GM12878 (cell line): ENCODE results near the gene PRIM1. TPM values are rescaled to one million over a fixed set of nuclear protein-coding genes. Genes with fewer than 3 reads are reported as not detected.
A peak's percentile ranks its signal among the peaks of the same experiment; 100 is the strongest.
"Not testable (repeated sequence)": the region's sequence is repeated elsewhere in the genome, so short reads cannot be mapped to it uniquely, and the experiment has no call there.

ENCODE experiments used
- ATAC-seq: fragments of 200-7000 bp; cut with Tn5 transposase; 3 replicates; pipeline ENCODE4 v1.9.1; 2020; ENCODE audit warnings: mild to moderate bottlenecking, moderate library complexity
- BruUV-seq: library from RNA; stranded (reverse); fragments of 400-500 nt; replicated peaks from 2 replicates; lab custom pipeline; 2021; lab: Mats Ljungman, UMichigan
- CTCF ChIA-PET: fragments of 300-600 bp; sonication (Branson Sonifier 250); formaldehyde crosslinking; extraction: SDS; loops from one replicate; lab custom pipeline; 2021; ENCODE audit warnings: inconsistent platforms; lab: Yijun Ruan, JAX
- POLR2A ChIA-PET: fragments of 350-600 bp; formaldehyde crosslinking; extraction: SDS; loops from one replicate; lab custom pipeline; 2021; ENCODE audit warnings: inconsistent platforms; lab: Charles Lee
- RAD21 ChIA-PET: fragments of 300-600 bp; sonication (Branson Sonifier 250); formaldehyde crosslinking; loops from one replicate; lab custom pipeline; 2023; ENCODE audit warnings: antibody characterized with exemption; ENCODE audit not compliant: unreplicated experiment; lab: Charles Lee
- SMC1A ChIA-PET: fragments of 300-600 bp; sonication (Branson Sonifier 250); formaldehyde crosslinking; loops from one replicate; lab custom pipeline; 2023; ENCODE audit not compliant: unreplicated experiment, uncharacterized antibody; lab: Charles Lee
- DNase-seq: peaks from one replicate; pipeline ENCODE4 v3.0.0-alpha.2; 2011; ENCODE audit warnings: low read depth, low spot score
- FAIRE-seq: peaks from 3 replicates; lab custom pipeline; 2011; peaks lifted over from hg19 to GRCh38; lab: Jason Lieb, UNC
- H2AFZ ChIP-seq: 2 replicates; pipeline ENCODE4 v1.6.0; 2011; ENCODE audit warnings: low read depth, low read length, control low read depth; ENCODE audit not compliant: control insufficient read depth
- H3K27ac ChIP-seq: 2 replicates; pipeline ENCODE4 v1.5.1; 2011; ENCODE audit warnings: control low read depth; ENCODE audit not compliant: control insufficient read depth, insufficient read depth
- H3K27me3 ChIP-seq, 2 experiments: replicated peaks in 1 of 2; 2 replicates each; pipeline versions ENCODE4 v1.6.0 to v1.6.1; 2011; ENCODE audit warnings: low read length in 1 of 2; ENCODE audit not compliant: control insufficient read depth in 2 of 2, insufficient read depth in 2 of 2
- H3K36me3 ChIP-seq, 2 experiments: 2 replicates each; pipeline ENCODE4 v1.5.1; 2011; ENCODE audit warnings: low read length in 1 of 2; ENCODE audit not compliant: control insufficient read depth in 2 of 2, insufficient read depth in 2 of 2
- H3K4me1 ChIP-seq: 2 replicates; pipeline ENCODE4 v1.6.1; 2011; ENCODE audit warnings: mild to moderate bottlenecking, low read length, moderate library complexity, mixed read lengths; ENCODE audit not compliant: control insufficient read depth, insufficient read depth
- H3K4me2 ChIP-seq: 2 replicates; pipeline ENCODE4 v1.6.0; 2011; ENCODE audit warnings: control low read depth; ENCODE audit not compliant: control insufficient read depth, insufficient read depth
- H3K4me3 ChIP-seq: fragments of 200-600 bp; sonication (generic); 2 replicates; pipeline ENCODE4 v1.5.1; 2016
- H3K79me2 ChIP-seq: 2 replicates; pipeline ENCODE4 v1.6.0; 2011; ENCODE audit warnings: low read length; ENCODE audit not compliant: control insufficient read depth, insufficient read depth
- H3K9ac ChIP-seq: 2 replicates; pipeline ENCODE4 v1.8.0; 2011; ENCODE audit warnings: low read length, control low read depth, mixed read lengths; ENCODE audit not compliant: control insufficient read depth, insufficient read depth
- H3K9me3 ChIP-seq: replicated peaks from 3 replicates; pipeline ENCODE4 v1.5.1; 2011; ENCODE audit warnings: mild to moderate bottlenecking, low read length; ENCODE audit not compliant: control insufficient read depth, insufficient read depth
- H4K20me1 ChIP-seq: 2 replicates; pipeline ENCODE4 v1.6.0; 2011; ENCODE audit not compliant: control insufficient read depth, insufficient read depth
- JUND ChIP-seq: IDR thresholded peaks from 2 replicates; pipeline ENCODE4 v1.6.1; 2012; ENCODE audit warnings: low read depth, mild to moderate bottlenecking, low read length, improper control_type of control experiment, moderate library complexity
- MLLT1 ChIP-seq: fragments of 450-650 bp; IDR thresholded peaks from 2 replicates; pipeline ENCODE4 v1.6.1; 2016; ENCODE audit warnings: mild to moderate bottlenecking
- SPI1 ChIP-seq: IDR thresholded peaks from 2 replicates; pipeline ENCODE4 v1.6.1; 2011; ENCODE audit warnings: low read depth, mild to moderate bottlenecking, low read length, moderate library complexity, borderline replicate concordance; ENCODE audit not compliant: insufficient read depth
- WGBS: methylation state at CpG from one replicate; pipeline ENCODE4 v1.1.6; 2016; ENCODE audit warnings: low lambda C conversion rate; ENCODE audit not compliant: insufficient replicate concordance, insufficient coverage; ENCODE audit errors: missing lambda C conversion rate; 5-methylcytosine and 5-hydroxymethylcytosine counted together
- in situ Hi-C: fragments of 300-500 bp; cut with MboI; formaldehyde crosslinking; loops from 9 replicates; pipeline ENCODE4 v1.14.3; 2018; ENCODE audit warnings: mixed read lengths
- intact Hi-C: fragments of 100-400 bp; cut with micrococcal nuclease; formaldehyde crosslinking; loops from one replicate; pipeline ENCODE4 v1.14.2; 2022; ENCODE audit not compliant: unreplicated experiment
- polyA plus RNA-seq, 11 experiments: library from polyadenylated mRNA; depleted of rRNA in 4 of 11; unstranded in 6 of 11; stranded (reverse) in 5 of 11; fragments of >200 nt; fragmentation: Nextera tagmentation in 4 of 11; fragmentation: Illumina TruSeq in 1 of 11; extraction: Ambion mirVana in 4 of 11; extraction: Trizol in 1 of 11; gene quantifications; 1 replicate in 1 of 11; 2 replicates in 10 of 11; pipeline versions ENCODE4 v1.2.1 to v1.2.3, GENCODE V29; 2011 to 2016; ENCODE audit warnings: inconsistent platforms in 2 of 11, missing spikeins in 2 of 11, low read depth in 1 of 11
- total RNA-seq, 4 experiments: library from RNA; depleted of rRNA in 3 of 4; stranded (reverse); fragments of >200 nt in 3 of 4; fragmentation: Illumina TruSeq in 1 of 4; extraction: Trizol in 1 of 4; gene quantifications; 2 replicates each; pipeline versions ENCODE4 v1.2.1 to v1.2.3, GENCODE V29; 2013 to 2021

PRIM1 gene
- total and polyA plus RNA-seq, 10 of the 15 experiments (the other 5 are each of a cell fraction or from before 2014, with no cell fraction given): 27.1 to 70.6 (median 55.7) TPM

DNA sequence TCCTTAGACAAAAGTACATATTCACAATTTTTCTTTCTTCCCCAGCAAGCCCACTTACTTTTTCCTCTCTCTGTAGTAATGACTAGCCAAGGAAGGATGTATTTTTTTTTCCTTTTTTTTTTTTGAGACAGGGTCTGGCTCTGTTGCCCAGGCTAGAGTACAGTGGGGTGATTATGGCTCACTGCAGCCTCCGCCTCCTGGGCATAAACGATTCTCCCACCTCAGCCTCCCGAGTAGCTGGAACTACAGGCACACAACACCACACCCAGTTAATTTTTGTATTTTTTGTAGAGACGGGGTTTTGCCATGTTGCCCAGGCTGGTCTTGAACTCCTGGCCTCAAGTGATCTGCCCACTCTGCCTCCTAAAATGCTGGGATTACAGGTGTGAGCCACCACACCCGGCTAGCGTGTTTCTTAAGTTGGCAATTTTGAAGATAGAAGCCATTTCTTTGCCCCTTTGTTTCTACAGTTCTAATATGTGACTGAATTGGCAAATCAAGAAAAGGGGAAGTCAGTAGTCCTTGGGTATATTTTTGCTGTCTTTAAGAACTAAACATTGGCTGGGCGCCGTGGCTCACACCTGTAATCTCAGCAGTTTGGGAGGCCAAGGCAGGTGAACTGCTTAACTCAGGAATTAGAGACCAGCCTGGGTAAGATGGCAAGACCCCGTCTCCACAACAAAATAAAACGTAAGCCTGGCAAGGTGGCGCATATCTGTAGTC lies 23.8 kb downstream of the PRIM1 start:
- H2AFZ ChIP-seq: no peak overlapping the region
- H3K4me1 ChIP-seq: peaks cover 3% of the 10 kb centered on the region
- no peaks in the 10 kb centered on the region; the same call in 1 of the 2 replicates for H4K20me1 ChIP-seq
- POLR2A ChIA-PET: interaction anchor here (2.4 kb wide), 1 partner anchor 21 kb away, joined by 13 read pairs; no protein-coding TSS in a partner anchor
- no peak overlapping the region for H3K4me2 ChIP-seq
- SMC1A ChIA-PET: interaction anchor here (3.4 kb wide), 1 partner anchor 22 kb away, joined by 10 read pairs; no protein-coding TSS in a partner anchor
- ATAC-seq (no peak), DNase-seq (no peak), FAIRE-seq (no peak)
- no TSS peak for BruUV-seq
- RAD21 ChIA-PET: no interaction called here
- H3K9me3 ChIP-seq: no peaks in the 10 kb centered on the region
- H3K36me3 ChIP-seq: peaks cover 2 to 11% of the 10 kb centered on the region in 2 experiments; a peak in 3 of 4 replicates
- no peak overlapping the region for H3K9ac ChIP-seq
- peak; percentile 44; the same call in 1 of the 2 replicates for TF ChIP-seq SPI1
- no peak for TF ChIP-seq JUND
- WGBS: 89% methylated on average over 11 of the region's 11 CpGs
- H3K4me3 ChIP-seq: no peak overlapping the region
- no peaks in the 10 kb centered on the region for H3K27me3 ChIP-seq
- CTCF ChIA-PET: no interaction called here
- peaks cover 19% of the 10 kb centered on the region for H3K79me2 ChIP-seq
- in situ Hi-C loops (no loop called here), intact Hi-C loops (no loop called here)
- H3K27ac ChIP-seq: no peak overlapping the region

DNA sequence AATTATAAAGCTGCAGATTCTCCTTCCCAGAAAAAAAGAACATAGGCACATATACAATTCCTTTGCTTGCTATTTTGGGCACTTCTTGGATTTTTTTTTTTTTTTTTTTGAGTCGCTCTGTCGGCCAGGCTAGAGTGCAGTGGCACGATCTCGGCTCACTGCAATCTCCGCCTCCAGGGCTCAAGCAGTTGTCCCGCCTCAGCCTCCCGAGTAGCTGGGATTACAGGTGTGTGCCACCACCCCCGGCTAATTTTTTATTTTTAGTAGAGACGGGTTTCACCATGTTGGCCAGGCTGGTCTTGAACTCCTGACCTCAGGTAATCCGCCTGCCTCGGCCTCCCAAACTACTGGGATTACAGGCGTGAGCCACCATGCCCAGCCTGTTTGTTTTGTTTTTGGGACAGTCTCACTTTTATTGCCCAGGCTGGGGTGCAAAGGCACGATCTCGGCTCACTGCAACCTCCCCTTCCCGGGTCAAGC lies 25.9 kb downstream of the PRIM1 start:
- intact Hi-C loops, BruUV-seq, H3K4me3 ChIP-seq, ATAC-seq, H3K27me3 ChIP-seq, H4K20me1 ChIP-seq, H3K9me3 ChIP-seq, H2AFZ ChIP-seq, in situ Hi-C loops, DNase-seq, FAIRE-seq: not testable (repeated sequence)
- WGBS: 92% methylated on average over 11 of the region's 15 CpGs
- TF ChIP-seq MLLT1: peak; percentile 62
- RAD21 ChIA-PET: interaction anchor here (0.7 to 2.6 kb wide), 9 partner anchors 22 to 284 kb away, joined by 3 to 19 read pairs (median 4); partner anchors contain the start of gene PTGES3
- Histone ChIP-seq H3K79me2 (peaks cover 40% of the 10 kb centered on the region), H3K27ac (peak overlapping the region; percentile 93), H3K9ac (peak overlapping the region; percentile 99; the same call in 1 of the 2 replicates), H3K4me2 (peak overlapping the region; percentile 78), H3K36me3 (peaks cover 2 to 23% of the 10 kb centered on the region in 2 experiments; a peak in 3 of 4 replicates), H3K4me1 (peaks cover 20% of the 10 kb centered on the region)
- SMC1A ChIA-PET: interaction anchor here (0.6 to 3.4 kb wide), 13 partner anchors 10 to 520 kb away, joined by 3 to 11 read pairs (median 4); partner anchors contain the start of genes PTGES3 and STAT6
- CTCF ChIA-PET: interaction anchor here (0.6 to 1.8 kb wide), 9 partner anchors 18 to 446 kb away, joined by 3 to 14 read pairs (median 4); partner anchors contain the start of gene STAT6
- POLR2A ChIA-PET: interaction anchor here (0.5 to 2.6 kb wide), 18 partner anchors 10 to 766 kb away, joined by 4 to 26 read pairs (median 6); partner anchors contain the start of genes PRIM1 and PTGES3
